ENCODE data around the gene AMOTL2.

DNA sequence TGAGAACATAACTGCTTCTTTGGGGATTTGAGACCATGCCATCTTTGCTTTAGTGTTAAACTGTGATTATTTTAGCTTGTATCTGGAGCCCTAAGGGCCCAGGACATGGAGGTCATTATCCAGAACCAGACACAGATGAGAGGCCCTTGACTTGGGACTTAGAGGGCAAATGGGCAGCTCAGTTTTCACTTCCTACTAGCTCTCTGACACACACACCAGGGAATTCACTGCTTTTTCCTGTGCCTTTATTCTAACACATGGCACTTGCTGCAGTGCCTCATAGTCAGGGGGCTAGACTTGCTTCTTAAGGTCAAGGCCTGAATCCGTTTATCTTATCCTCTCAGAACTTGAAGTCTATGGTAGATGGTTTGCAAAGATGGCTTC, 33.3 kb downstream of the AMOTL2 start:
- TF ChIP-seq, protein P1, sequence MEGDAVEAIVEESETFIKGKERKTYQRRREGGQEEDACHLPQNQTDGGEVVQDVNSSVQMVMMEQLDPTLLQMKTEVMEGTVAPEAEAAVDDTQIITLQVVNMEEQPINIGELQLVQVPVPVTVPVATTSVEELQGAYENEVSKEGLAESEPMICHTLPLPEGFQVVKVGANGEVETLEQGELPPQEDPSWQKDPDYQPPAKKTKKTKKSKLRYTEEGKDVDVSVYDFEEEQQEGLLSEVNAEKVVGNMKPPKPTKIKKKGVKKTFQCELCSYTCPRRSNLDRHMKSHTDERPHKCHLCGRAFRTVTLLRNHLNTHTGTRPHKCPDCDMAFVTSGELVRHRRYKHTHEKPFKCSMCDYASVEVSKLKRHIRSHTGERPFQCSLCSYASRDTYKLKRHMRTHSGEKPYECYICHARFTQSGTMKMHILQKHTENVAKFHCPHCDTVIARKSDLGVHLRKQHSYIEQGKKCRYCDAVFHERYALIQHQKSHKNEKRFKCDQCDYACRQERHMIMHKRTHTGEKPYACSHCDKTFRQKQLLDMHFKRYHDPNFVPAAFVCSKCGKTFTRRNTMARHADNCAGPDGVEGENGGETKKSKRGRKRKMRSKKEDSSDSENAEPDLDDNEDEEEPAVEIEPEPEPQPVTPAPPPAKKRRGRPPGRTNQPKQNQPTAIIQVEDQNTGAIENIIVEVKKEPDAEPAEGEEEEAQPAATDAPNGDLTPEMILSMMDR (IDR thresholded peaks at IDR 0.05; ENCODE audit: low read depth, low read length), result no peak
- TF ChIP-seq EZH2phosphoT487 (IDR thresholded peaks at IDR 0.05; ENCODE audit: low read depth), result no peak

Data from OCI-LY3 (cell line).